GM23338 (cell line): ENCODE results near the gene LONP1. TPM values are rescaled to one million over a fixed set of nuclear protein-coding genes. Genes with fewer than 3 reads are reported as not detected.

Source experiments
- ATAC-seq: fragments of 200-7000 bp; cut with Tn5 transposase; 3 replicates; pipeline ENCODE4 v1.9.1; 2020
- DNase-seq: peaks from one replicate; pipeline ENCODE4 v3.0.0-alpha.2; 2015; ENCODE audit warnings: low spot score
- H2AFZ ChIP-seq: fragments of 200-600 bp; sonication (generic); 2 replicates; pipeline ENCODE4 v1.8.0; 2016; ENCODE audit warnings: antibody characterized with exemption, mild to moderate bottlenecking, moderate library complexity
- H3F3A ChIP-seq: fragments of 200-600 bp; sonication (generic); replicated peaks from 2 replicates; pipeline ENCODE4 v1.8.0; 2017; ENCODE audit warnings: antibody characterized with exemption, mixed run types, low read depth
- H3K27ac ChIP-seq: fragments of 200-600 bp; sonication (generic); 2 replicates; pipeline ENCODE4 v1.6.1; 2016; ENCODE audit warnings: low read depth
- H3K27me3 ChIP-seq: fragments of 200-600 bp; sonication (generic); 2 replicates; pipeline ENCODE4 v1.8.0; 2016; ENCODE audit warnings: mild to moderate bottlenecking, mixed run types, moderate library complexity; ENCODE audit not compliant: insufficient read depth
- H3K36me3 ChIP-seq: fragments of 200-600 bp; sonication (generic); 2 replicates; pipeline ENCODE4 v1.8.0; 2016; ENCODE audit warnings: mild to moderate bottlenecking; ENCODE audit not compliant: insufficient read depth
- H3K4me1 ChIP-seq: fragments of 200-600 bp; sonication (generic); 2 replicates; pipeline ENCODE4 v1.8.0; 2016; ENCODE audit warnings: mild to moderate bottlenecking, moderate library complexity; ENCODE audit not compliant: insufficient read depth
- H3K4me2 ChIP-seq: fragments of 200-600 bp; sonication (generic); 2 replicates; pipeline ENCODE4 v1.7.1; 2017; ENCODE audit warnings: mixed run types
- H3K4me3 ChIP-seq: fragments of 200-600 bp; sonication (generic); 2 replicates; pipeline ENCODE4 v1.6.1; 2016; ENCODE audit warnings: mixed run types
- H3K79me2 ChIP-seq: fragments of 200-600 bp; sonication (generic); replicated peaks from 2 replicates; pipeline ENCODE4 v1.8.0; 2017; ENCODE audit warnings: mild to moderate bottlenecking; ENCODE audit not compliant: insufficient read depth
- H3K9me2 ChIP-seq: fragments of 200-600 bp; sonication (generic); 2 replicates; pipeline ENCODE4 v1.8.0; 2017; ENCODE audit not compliant: insufficient read depth
- H4K20me1 ChIP-seq: fragments of 200-600 bp; sonication (generic); replicated peaks from 2 replicates; pipeline ENCODE4 v1.8.0; 2017; ENCODE audit warnings: mild to moderate bottlenecking; ENCODE audit not compliant: insufficient read depth
- H3K27ac Mint-ChIP-seq: 2 replicates; pipeline ENCODE4 v1.8.0; 2020; ENCODE audit warnings: inconsistent platforms, mild to moderate bottlenecking, moderate library complexity, mixed read lengths
- H3K27me3 Mint-ChIP-seq: 3 replicates; pipeline ENCODE4 v1.8.0; 2022; ENCODE audit warnings: low read depth, mild to moderate bottlenecking, moderate library complexity, mixed read lengths, inconsistent platforms; ENCODE audit not compliant: insufficient read depth, poor library complexity
- H3K36me3 Mint-ChIP-seq: 3 replicates; pipeline ENCODE4 v1.8.0; 2021; ENCODE audit warnings: low read depth, mild to moderate bottlenecking, inconsistent platforms, moderate library complexity, mixed read lengths
- H3K4me1 Mint-ChIP-seq: 3 replicates; pipeline ENCODE4 v1.8.0; 2020; ENCODE audit warnings: mild to moderate bottlenecking, inconsistent platforms, mixed read lengths
- H3K4me3 Mint-ChIP-seq: 3 replicates; pipeline ENCODE4 v1.8.0; 2021; ENCODE audit warnings: moderate library complexity, mild to moderate bottlenecking, inconsistent platforms, mixed read lengths
- H3K9me3 Mint-ChIP-seq: 3 replicates; pipeline ENCODE4 v1.8.0; 2020; ENCODE audit warnings: moderate library complexity, mild to moderate bottlenecking, inconsistent platforms, mixed read lengths
- CREB1 ChIP-seq: fragments of 250-450 bp; sonication (Bioruptor Pico); IDR thresholded peaks from 2 replicates; pipeline ENCODE4 v1.5.0; 2020; ENCODE audit warnings: low read depth, mild to moderate bottlenecking, moderate library complexity
- ETS1 ChIP-seq: IDR thresholded peaks from 2 replicates; pipeline ENCODE4 v1.6.1; 2016; ENCODE audit warnings: antibody characterized with exemption
- EZH2phosphoT487 ChIP-seq: fragments of 200-600 bp; sonication (generic); IDR thresholded peaks from one replicate; pipeline ENCODE4 v1.8.1; 2018; ENCODE audit warnings: antibody characterized with exemption; ENCODE audit not compliant: unreplicated experiment
- JUNB ChIP-seq: IDR thresholded peaks from one replicate; pipeline ENCODE4 v1.6.1; 2016; ENCODE audit warnings: antibody characterized with exemption; ENCODE audit not compliant: unreplicated experiment
- POLR2AphosphoS5 ChIP-seq: IDR thresholded peaks from 2 replicates; pipeline ENCODE4 v1.6.1; 2016; ENCODE audit warnings: antibody characterized with exemption, low read depth
- REST ChIP-seq: IDR thresholded peaks from one replicate; pipeline ENCODE4 v1.6.1; 2018; ENCODE audit warnings: antibody characterized with exemption; ENCODE audit not compliant: unreplicated experiment
- ZNF114 ChIP-seq: fragments of 250-450 bp; sonication (Bioruptor Pico); IDR thresholded peaks from 2 replicates; pipeline ENCODE4 v1.5.0; 2020; ENCODE audit warnings: mild to moderate bottlenecking, moderate library complexity
- polyA plus RNA-seq: library from polyadenylated mRNA; unstranded; fragments of >200 nt; fragmentation: Nextera tagmentation; extraction: Ambion mirVana; gene quantifications from 2 replicates; pipeline ENCODE4 v1.2.1, GENCODE V29; 2016
- total RNA-seq: library from RNA; depleted of rRNA; stranded (reverse); fragments of >200 nt; shearing (Covaris generic); gene quantifications from 2 replicates; pipeline ENCODE4 v1.2.3, GENCODE V29; 2014

The LONP1 gene
- total and polyA plus RNA-seq, 2 experiments from 2014 or later: 68.6 to 137 TPM

- no peak for TF ChIP-seq CREB1 (CRISPR knock-in tag)
- TF ChIP-seq JUNB: no peak
- H3F3A ChIP-seq: peaks cover 11% of the 10 kb centered on the region
- peaks cover 92% of the 10 kb centered on the region for H3K36me3 Mint-ChIP-seq
- ATAC-seq (no peak), DNase-seq (no peak)
- H3K79me2 ChIP-seq: no peaks in the 10 kb centered on the region; the same call in 1 of the 2 replicates
- H3K4me1 Mint-ChIP-seq: peaks cover 13% of the 10 kb centered on the region
- no peak overlapping the region for H2AFZ ChIP-seq
- H4K20me1 ChIP-seq: peaks cover 22% of the 10 kb centered on the region
- no peak overlapping the region for H3K27ac Mint-ChIP-seq
- H3K9me3 Mint-ChIP-seq: no peaks in the 10 kb centered on the region
- no peak overlapping the region for H3K4me2 ChIP-seq
- peaks cover 50% of the 10 kb centered on the region for H3K36me3 ChIP-seq
- no peak overlapping the region for H3K4me3 ChIP-seq
- peaks cover 13% of the 10 kb centered on the region for H3K27me3 Mint-ChIP-seq
- no peak overlapping the region for H3K4me3 Mint-ChIP-seq
- no peaks in the 10 kb centered on the region for H3K9me2 ChIP-seq
- no peak overlapping the region for H3K27ac ChIP-seq
- 0 out of 2 replicates have a peak, but pooled peaks cover 3% of the 10 kb centered on the region for H3K4me1 ChIP-seq
- no peaks in the 10 kb centered on the region for H3K27me3 ChIP-seq
Observed at GRCh38 chr19:5663904-5664303, 56.0 kb downstream of the LONP1 start.

DNA sequence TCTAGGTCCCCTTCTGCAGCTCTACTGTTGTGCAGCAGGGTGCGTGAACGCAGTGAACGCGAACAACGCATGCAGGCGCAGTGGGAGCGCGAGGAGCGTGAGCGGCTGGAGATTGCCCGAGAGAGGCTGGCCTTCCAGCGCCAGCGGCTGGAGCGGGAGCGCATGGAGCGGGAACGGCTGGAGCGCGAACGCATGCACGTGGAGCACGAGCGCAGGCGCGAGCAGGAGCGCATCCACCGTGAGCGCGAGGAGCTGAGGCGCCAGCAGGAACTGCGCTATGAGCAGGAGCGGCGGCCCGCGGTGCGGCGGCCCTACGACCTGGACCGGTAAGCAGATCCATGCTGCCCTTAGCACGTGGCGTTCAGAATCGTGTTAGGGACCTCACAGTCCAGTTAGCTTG, 58.5 kb downstream of the LONP1 start:
- H3K27ac Mint-ChIP-seq: no peak overlapping the region; the same call in 1 of the 2 replicates
- H3K36me3 Mint-ChIP-seq: peaks cover 94% of the 10 kb centered on the region
- no peak overlapping the region for H2AFZ ChIP-seq
- peaks cover 15% of the 10 kb centered on the region for H3F3A ChIP-seq
- H3K4me3 ChIP-seq: no peak overlapping the region
- no peak overlapping the region for H3K4me2 ChIP-seq
- H3K27ac ChIP-seq: no peak overlapping the region
- H3K27me3 ChIP-seq: no peaks in the 10 kb centered on the region
- peaks cover 60% of the 10 kb centered on the region for H3K36me3 ChIP-seq
- DNase-seq: no peak
- H3K4me1 ChIP-seq: no peaks in the 10 kb centered on the region
- no peak for TF ChIP-seq ZNF114
- no peak for TF ChIP-seq ETS1
- no peak for TF ChIP-seq POLR2AphosphoS5
- no peak for TF ChIP-seq REST
- TF ChIP-seq EZH2phosphoT487: no peak
- H3K4me3 Mint-ChIP-seq: no peak overlapping the region
- peaks cover 4% of the 10 kb centered on the region; the same call in 2 of the 3 replicates for H3K4me1 Mint-ChIP-seq
- peaks cover 4% of the 10 kb centered on the region for H3K27me3 Mint-ChIP-seq
- H3K9me2 ChIP-seq: no peaks in the 10 kb centered on the region
- H3K9me3 Mint-ChIP-seq: no peaks in the 10 kb centered on the region
- peaks cover 22% of the 10 kb centered on the region for H4K20me1 ChIP-seq
- no peak for ATAC-seq
- no peaks in the 10 kb centered on the region; the same call in 1 of the 2 replicates for H3K79me2 ChIP-seq
